Measurements from ENCODE around the gene TSPEAR.

TSPEAR gene

GRCh38 chr21:44502171-44502958 lies 209.0 kb downstream of the TSPEAR start:
- DNase-seq (ENCODE audit: low read depth), result no peak

- DNase-seq (ENCODE audit: low read depth), result no peak
Measured at GRCh38 chr21:44500111-44500510, 211.3 kb downstream of the TSPEAR start.

GRCh38 chr21:44499631-44500030 lies 211.7 kb downstream of the TSPEAR start:
- no peak for DNase-seq (ENCODE audit: low read depth)

GRCh38 chr21:44499211-44499560 lies 212.2 kb downstream of the TSPEAR start:
- no peak for DNase-seq (ENCODE audit: low read depth)

- no peak for DNase-seq (ENCODE audit: low read depth)
Measured at GRCh38 chr21:44498280-44499210, 212.8 kb downstream of the TSPEAR start.

GRCh38 chr21:44497703-44498126 lies 213.7 kb downstream of the TSPEAR start:
- no peak for DNase-seq (ENCODE audit: low read depth)

- DNase-seq (ENCODE audit: low read depth), result no peak
Measured at GRCh38 chr21:44496564-44497550, 214.5 kb downstream of the TSPEAR start.

- DNase-seq (ENCODE audit: low read depth), result no peak
Measured at GRCh38 chr21:44495611-44496563, 215.5 kb downstream of the TSPEAR start.

- DNase-seq (ENCODE audit: low read depth), result no peak
Measured at GRCh38 chr21:44494956-44495355, 216.4 kb downstream of the TSPEAR start.

GRCh38 chr21:44494418-44494817 lies 217.0 kb downstream of the TSPEAR start:
- DNase-seq (ENCODE audit: low read depth), result no peak

- DNase-seq (ENCODE audit: low read depth), result no peak
Measured at GRCh38 chr21:44492567-44493385, 218.6 kb downstream of the TSPEAR start.

GRCh38 chr21:44490816-44491215 lies 220.6 kb downstream of the TSPEAR start:
- no peak for DNase-seq (ENCODE audit: low read depth)

- no peak for DNase-seq (ENCODE audit: low read depth)
Measured at GRCh38 chr21:44490405-44490804, 221.0 kb downstream of the TSPEAR start.

GRCh38 chr21:44489962-44490361 lies 221.4 kb downstream of the TSPEAR start:
- no peak for DNase-seq (ENCODE audit: low read depth)

- DNase-seq (ENCODE audit: low read depth), result peak; percentile 34
Measured at GRCh38 chr21:44487831-44488230, 223.5 kb downstream of the TSPEAR start.

GRCh38 chr21:44486302-44486701 lies 225.1 kb downstream of the TSPEAR start:
- no peak for DNase-seq (ENCODE audit: low read depth)

- no peak for DNase-seq (ENCODE audit: low read depth)
Measured at GRCh38 chr21:44485796-44486195, 225.6 kb downstream of the TSPEAR start.

- DNase-seq (ENCODE audit: low read depth), result peak; percentile 38
Measured at GRCh38 chr21:44485254-44485793, 226.0 kb downstream of the TSPEAR start.

GRCh38 chr21:44484498-44485253 lies 226.7 kb downstream of the TSPEAR start:
- DNase-seq (ENCODE audit: low read depth), result no peak

All from activated T-cell treated with anti-CD3 and anti-CD28 coated beads for 24 hours (primary cell).